PFSK-1 (cell line): ENCODE results near the gene MED6.

ENCODE experiments used
- FOXP2 ChIP-seq: optimal IDR thresholded peaks from 2 replicates; pipeline ENCODE3; 2011; ENCODE audit warnings: borderline replicate concordance, control low read depth, inconsistent platforms; ENCODE audit not compliant: insufficient read depth; ENCODE audit errors: extremely low read length, extremely low read depth
- POLR2AphosphoS5 ChIP-seq: IDR thresholded peaks from 2 replicates; pipeline ENCODE4 v1.6.1; 2012; ENCODE audit warnings: low read depth, mild to moderate bottlenecking, control low read depth, low read length, moderate library complexity
- REST ChIP-seq, 2 experiments: IDR thresholded peaks; 2 replicates each; pipeline versions ENCODE4 v1.6.1 to v1.8.0; 2011 to 2012; ENCODE audit warnings: low read depth in 2 of 2, low read length in 2 of 2, control low read depth in 1 of 2, inconsistent platforms in 1 of 2, mild to moderate bottlenecking in 1 of 2, moderate library complexity in 1 of 2; ENCODE audit not compliant: insufficient read depth in 1 of 2
- SIN3A ChIP-seq: IDR thresholded peaks from 2 replicates; pipeline ENCODE4 v1.6.1; 2012; ENCODE audit warnings: mild to moderate bottlenecking, low read length, moderate library complexity, borderline replicate concordance; ENCODE audit not compliant: insufficient read depth
- TAF1 ChIP-seq: IDR thresholded peaks from 2 replicates; pipeline ENCODE4 v1.6.1; 2012; ENCODE audit warnings: low read length, control low read depth, borderline replicate concordance; ENCODE audit not compliant: insufficient read depth

The MED6 gene

GRCh38 chr14:70645892-70646291 is 45.4 kb upstream of the MED6 start:
- TF ChIP-seq POLR2AphosphoS5 (no peak), SIN3A (no peak), FOXP2 (no peak), REST (IDR thresholded peaks at IDR 0.05; ENCODE audit: insufficient read depth in 1 of 2, low read depth in 2 of 2, low read length in 2 of 2) (no peak), TAF1 (no peak)

- TF ChIP-seq SIN3A: no peak
- no peak for TF ChIP-seq REST (IDR thresholded peaks at IDR 0.05; ENCODE audit: insufficient read depth in 1 of 2, low read depth in 2 of 2, low read length in 2 of 2)
- TF ChIP-seq POLR2AphosphoS5: no peak
- no peak for TF ChIP-seq FOXP2
- TF ChIP-seq TAF1: no peak
These were observed 43.5 kb upstream of the MED6 start for GRCh38 chr14:70643967-70644366.

GRCh38 chr14:70642303-70643235 is 42.1 kb upstream of the MED6 start:
- no peak for TF ChIP-seq SIN3A
- TF ChIP-seq TAF1: no peak
- TF ChIP-seq FOXP2: no peak
- no peak for TF ChIP-seq POLR2AphosphoS5
- TF ChIP-seq REST (IDR thresholded peaks at IDR 0.05; ENCODE audit: insufficient read depth in 1 of 2, low read depth in 2 of 2, low read length in 2 of 2): no peak

- no peak for TF ChIP-seq SIN3A
- no peak for TF ChIP-seq TAF1
- TF ChIP-seq REST (IDR thresholded peaks at IDR 0.05; ENCODE audit: insufficient read depth in 1 of 2, low read depth in 2 of 2, low read length in 2 of 2): no peak
- TF ChIP-seq FOXP2: no peak
- TF ChIP-seq POLR2AphosphoS5: no peak
These were observed 41.3 kb upstream of the MED6 start, which contains the start of gene TTC9 for GRCh38 chr14:70641548-70642302. Gene TTC9 (plus strand): TSS chr14:70641916. CDS start chr14:70642130, 214 bp downstream.
